Type B pancreatic cell (in vitro differentiated cells): ENCODE measurements around the gene MRPL34. TPM values are rescaled to one million over a fixed set of nuclear protein-coding genes. Genes with fewer than 3 reads are reported as not detected.
A peak's percentile ranks its signal among the peaks of the same experiment; 100 is the strongest.

Experiments
- DNase-seq: peaks from one replicate; pipeline ENCODE4 v3.0.0; 2021; ENCODE audit warnings: mixed read lengths; ENCODE audit not compliant: unreplicated experiment; ENCODE audit errors: extremely low spot score
- H3K27ac Mint-ChIP-seq: 2 replicates; pipeline ENCODE4 v1.8.0; 2021; ENCODE audit warnings: mild to moderate bottlenecking, mixed read lengths
- H3K27me3 Mint-ChIP-seq: 2 replicates; pipeline ENCODE4 v1.8.0; 2021; ENCODE audit warnings: mixed read lengths
- H3K36me3 Mint-ChIP-seq: 2 replicates; pipeline ENCODE4 v1.8.0; 2021; ENCODE audit warnings: mixed read lengths
- H3K4me1 Mint-ChIP-seq: one replicate; pipeline ENCODE4 v1.8.0; 2021; ENCODE audit warnings: mixed read lengths; ENCODE audit not compliant: unreplicated experiment
- H3K4me3 Mint-ChIP-seq: 2 replicates; pipeline ENCODE4 v1.8.0; 2021; ENCODE audit warnings: mild to moderate bottlenecking, mixed read lengths
- H3K9me3 Mint-ChIP-seq: 2 replicates; pipeline ENCODE4 v1.8.0; 2021; ENCODE audit warnings: mixed read lengths
- total RNA-seq: library from RNA; stranded (reverse); gene quantifications from 2 replicates; pipeline ENCODE4 v1.2.1, GENCODE V29; 2021; ENCODE audit warnings: low replicate concordance
- TF ChIP-seq, protein P1 (sequence below): fragments of 200-600 bp; sonication (generic); conservative IDR thresholded peaks from 2 replicates; pipeline ENCODE4 v1.5.0; 2021; ENCODE audit warnings: antibody characterized with exemption, mild to moderate bottlenecking

Gene MRPL34
- total RNA-seq, 1 donor from 2014 or later: 79.2 TPM

DNA sequence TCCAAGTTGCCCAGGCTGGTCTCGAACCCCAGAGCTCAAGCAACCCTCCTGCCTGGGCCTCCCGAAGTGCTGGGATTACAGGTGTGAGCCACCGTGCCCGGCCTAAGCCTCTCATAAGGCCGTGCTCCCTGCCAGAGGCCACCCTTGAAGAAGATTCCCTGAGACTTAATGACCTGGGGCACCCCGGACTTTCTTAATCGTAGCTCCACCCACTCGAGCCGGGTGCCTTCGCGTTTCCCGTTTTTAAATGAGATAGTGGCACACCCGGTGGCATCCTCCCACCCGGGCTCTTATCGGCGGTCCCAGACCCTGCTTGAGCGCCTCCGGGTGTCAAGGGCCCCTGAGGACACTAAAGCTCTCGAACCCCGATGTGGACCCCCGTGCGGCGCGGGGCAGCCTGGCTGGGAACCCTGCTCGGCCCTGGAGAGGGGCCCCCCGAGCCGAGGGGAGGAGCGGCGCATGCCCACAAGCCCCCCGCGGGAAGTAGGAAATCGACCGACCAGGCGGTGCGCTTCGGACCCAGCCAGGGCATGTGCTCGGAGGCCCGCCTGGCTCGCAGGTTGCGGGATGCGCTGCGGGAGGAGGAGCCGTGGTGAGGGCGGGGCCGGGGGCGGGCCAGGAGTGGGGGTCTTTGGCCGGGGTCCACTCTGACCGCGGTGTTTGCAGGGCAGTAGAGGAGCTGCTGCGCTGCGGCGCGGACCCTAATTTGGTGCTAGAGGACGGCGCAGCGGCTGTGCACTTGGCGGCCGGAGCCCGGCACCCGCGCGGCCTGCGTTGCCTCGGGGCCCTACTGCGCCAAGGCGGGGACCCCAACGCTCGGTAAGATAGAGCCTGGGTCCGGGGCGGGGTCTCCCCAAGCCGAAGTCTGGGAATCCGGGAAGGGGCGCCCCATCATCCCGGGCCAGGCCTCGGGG, 24.0 kb upstream of the MRPL34 start, which contains the start of gene ANKLE1:
Gene ANKLE1, plus strand, starts transcription at position 511 of the 914 bp plus-strand sequence. Its CDS starts 20 bp downstream, at position 531.
- H3K4me3 Mint-ChIP-seq: peak within 1 kb of the TSS; percentile 82
- H3K27ac Mint-ChIP-seq: no peak within 1 kb of the TSS
- H3K27me3 Mint-ChIP-seq: peaks cover 3% of the 10 kb centered on the region
- H3K36me3 Mint-ChIP-seq: peaks cover 5% of the 10 kb centered on the region
- TF ChIP-seq, protein P1, sequence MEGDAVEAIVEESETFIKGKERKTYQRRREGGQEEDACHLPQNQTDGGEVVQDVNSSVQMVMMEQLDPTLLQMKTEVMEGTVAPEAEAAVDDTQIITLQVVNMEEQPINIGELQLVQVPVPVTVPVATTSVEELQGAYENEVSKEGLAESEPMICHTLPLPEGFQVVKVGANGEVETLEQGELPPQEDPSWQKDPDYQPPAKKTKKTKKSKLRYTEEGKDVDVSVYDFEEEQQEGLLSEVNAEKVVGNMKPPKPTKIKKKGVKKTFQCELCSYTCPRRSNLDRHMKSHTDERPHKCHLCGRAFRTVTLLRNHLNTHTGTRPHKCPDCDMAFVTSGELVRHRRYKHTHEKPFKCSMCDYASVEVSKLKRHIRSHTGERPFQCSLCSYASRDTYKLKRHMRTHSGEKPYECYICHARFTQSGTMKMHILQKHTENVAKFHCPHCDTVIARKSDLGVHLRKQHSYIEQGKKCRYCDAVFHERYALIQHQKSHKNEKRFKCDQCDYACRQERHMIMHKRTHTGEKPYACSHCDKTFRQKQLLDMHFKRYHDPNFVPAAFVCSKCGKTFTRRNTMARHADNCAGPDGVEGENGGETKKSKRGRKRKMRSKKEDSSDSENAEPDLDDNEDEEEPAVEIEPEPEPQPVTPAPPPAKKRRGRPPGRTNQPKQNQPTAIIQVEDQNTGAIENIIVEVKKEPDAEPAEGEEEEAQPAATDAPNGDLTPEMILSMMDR: no peak
- H3K4me1 Mint-ChIP-seq: no peaks in the 10 kb centered on the region
- no peak for DNase-seq
- H3K9me3 Mint-ChIP-seq: no peaks in the 10 kb centered on the region

DNA sequence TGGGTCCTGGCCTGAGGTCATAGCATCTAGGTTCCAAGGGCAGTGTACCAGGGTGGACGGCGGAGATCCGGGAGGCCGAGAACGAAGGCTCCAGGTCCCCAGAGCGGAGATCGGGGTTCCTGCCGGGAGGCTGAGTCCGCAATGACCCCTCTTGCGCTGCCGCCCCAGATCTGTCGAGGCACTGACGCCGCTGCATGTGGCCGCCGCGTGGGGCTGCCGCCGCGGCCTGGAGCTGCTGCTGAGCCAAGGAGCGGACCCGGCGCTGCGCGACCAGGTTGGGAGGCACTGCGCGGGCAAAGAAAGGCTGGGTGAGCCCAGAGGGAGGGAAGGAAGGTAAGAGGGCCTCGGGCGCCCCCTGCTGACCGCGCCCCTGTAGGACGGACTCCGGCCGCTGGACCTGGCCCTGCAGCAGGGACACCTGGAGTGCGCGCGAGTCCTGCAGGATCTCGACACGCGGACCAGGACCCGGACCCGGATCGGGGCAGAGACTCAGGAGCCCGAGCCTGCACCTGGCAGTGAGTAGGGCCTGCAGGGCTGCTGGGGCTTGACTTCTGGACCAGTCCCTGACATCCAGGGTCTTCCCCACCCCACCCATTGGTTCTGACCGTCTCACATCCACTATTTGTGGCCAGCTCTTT, 23.1 kb upstream of the MRPL34 start:
- no peak overlapping the region for H3K27ac Mint-ChIP-seq
- DNase-seq: peak; percentile 92
- no peaks in the 10 kb centered on the region for H3K4me1 Mint-ChIP-seq
- H3K36me3 Mint-ChIP-seq: no peaks in the 10 kb centered on the region
- no peaks in the 10 kb centered on the region for H3K9me3 Mint-ChIP-seq
- TF ChIP-seq, protein P1: peak; percentile 97
- H3K27me3 Mint-ChIP-seq: peaks cover 3% of the 10 kb centered on the region
- peak overlapping the region; percentile 82 for H3K4me3 Mint-ChIP-seq

DNA sequence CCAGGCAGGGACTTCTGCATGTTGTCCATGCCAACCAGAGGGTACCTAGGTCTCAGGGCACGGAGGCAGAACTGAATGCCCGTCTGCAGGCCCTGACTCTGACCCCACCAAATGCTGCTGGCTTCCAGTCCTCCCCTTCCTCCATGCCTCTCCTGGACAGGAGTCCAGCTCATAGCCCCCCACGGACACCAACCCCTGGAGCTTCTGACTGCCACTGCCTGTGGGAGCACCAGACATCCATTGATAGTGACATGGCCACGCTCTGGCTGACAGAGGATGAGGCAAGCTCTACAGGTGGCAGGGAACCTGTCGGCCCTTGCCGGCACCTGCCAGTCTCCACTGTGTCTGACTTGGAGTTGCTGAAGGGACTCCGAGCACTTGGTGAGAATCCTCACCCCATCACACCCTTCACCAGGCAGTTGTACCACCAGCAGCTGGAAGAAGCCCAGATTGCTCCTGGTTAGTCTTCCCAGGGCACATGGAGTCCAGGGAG, 22.1 kb upstream of the MRPL34 start:
- H3K27ac Mint-ChIP-seq: no peak overlapping the region

DNA sequence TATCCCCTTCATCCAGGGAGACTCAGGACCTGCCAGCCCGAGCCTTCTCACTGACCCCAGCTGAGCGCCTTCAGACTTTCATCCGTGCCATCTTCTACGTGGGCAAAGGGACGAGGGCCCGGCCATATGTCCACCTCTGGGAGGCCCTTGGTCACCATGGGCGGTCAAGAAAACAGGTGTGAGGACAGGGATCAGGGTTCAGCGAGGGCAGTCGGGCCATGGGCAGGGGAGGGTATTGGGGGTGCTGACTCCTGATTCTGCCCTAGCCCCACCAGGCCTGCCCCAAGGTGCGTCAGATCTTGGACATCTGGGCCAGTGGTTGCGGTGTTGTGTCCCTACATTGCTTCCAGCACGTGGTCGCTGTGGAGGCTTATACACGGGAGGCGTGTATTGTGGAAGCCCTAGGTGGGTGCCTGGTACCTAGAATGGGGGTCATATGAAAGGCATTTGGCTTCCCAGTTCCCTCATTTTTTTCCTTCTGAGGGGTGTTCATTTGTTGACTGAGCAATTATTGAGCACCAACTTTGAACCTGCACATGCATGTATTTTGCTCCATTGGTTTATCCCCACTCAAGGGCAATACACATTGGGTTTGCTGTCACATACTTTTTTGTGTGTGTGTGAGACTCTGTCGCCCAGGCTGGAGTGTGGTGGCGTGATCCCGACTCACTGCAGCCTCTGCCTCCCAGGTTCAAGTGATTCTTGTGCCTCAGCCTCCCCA, 20.1 kb upstream of the MRPL34 start:
- H3K4me1 Mint-ChIP-seq: no peaks in the 10 kb centered on the region
- peaks cover 3% of the 10 kb centered on the region for H3K27me3 Mint-ChIP-seq
- H3K27ac Mint-ChIP-seq: no peak overlapping the region
- no peaks in the 10 kb centered on the region for H3K36me3 Mint-ChIP-seq
- no peak overlapping the region for H3K4me3 Mint-ChIP-seq
- TF ChIP-seq, protein P1: no peak
- no peaks in the 10 kb centered on the region for H3K9me3 Mint-ChIP-seq
- DNase-seq: no peak

More for the DNA sequence above, 22.1 kb upstream of the MRPL34 start:
- no peak for DNase-seq
- peaks cover 3% of the 10 kb centered on the region for H3K27me3 Mint-ChIP-seq
- TF ChIP-seq, protein P1: no peak
- no peaks in the 10 kb centered on the region for H3K9me3 Mint-ChIP-seq
- H3K36me3 Mint-ChIP-seq: no peaks in the 10 kb centered on the region
- H3K4me1 Mint-ChIP-seq: no peaks in the 10 kb centered on the region
- H3K4me3 Mint-ChIP-seq: peak overlapping the region; percentile 60

DNA sequence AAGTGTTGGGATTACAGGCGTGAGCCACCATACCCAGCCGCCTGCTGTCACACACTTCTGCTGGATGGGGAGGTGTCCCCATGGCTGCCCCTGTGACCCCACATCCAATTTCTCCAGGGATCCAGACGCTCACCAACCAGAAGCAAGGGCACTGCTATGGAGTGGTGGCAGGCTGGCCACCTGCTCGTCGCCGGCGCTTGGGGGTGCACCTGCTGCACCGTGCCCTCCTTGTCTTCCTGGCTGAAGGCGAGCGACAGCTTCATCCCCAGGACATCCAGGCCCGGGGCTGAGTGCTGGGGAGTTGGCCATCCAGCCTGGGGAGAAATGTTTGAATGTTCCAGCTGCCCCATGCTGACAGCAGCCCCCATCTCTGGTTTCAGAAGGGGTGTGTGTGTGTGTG, 19.4 kb upstream of the MRPL34 start:
- TF ChIP-seq, protein P1: no peak
- no peak overlapping the region for H3K27ac Mint-ChIP-seq
- no peaks in the 10 kb centered on the region for H3K36me3 Mint-ChIP-seq
- H3K4me3 Mint-ChIP-seq: no peak overlapping the region
- H3K4me1 Mint-ChIP-seq: no peaks in the 10 kb centered on the region
- no peak for DNase-seq
- H3K27me3 Mint-ChIP-seq: peaks cover 3% of the 10 kb centered on the region
- H3K9me3 Mint-ChIP-seq: no peaks in the 10 kb centered on the region
